CD14-positive monocyte (primary cell): Measurements from ENCODE around the gene DAW1. TPM values are rescaled to one million over a fixed set of nuclear protein-coding genes. Genes with fewer than 3 reads are reported as not detected.
"Not testable (repeated sequence)": the region's sequence is repeated elsewhere in the genome, so short reads cannot be mapped to it uniquely, and the experiment has no call there.

Experiments used
- DNase-seq, 3 donors: peaks; one replicate each; pipeline ENCODE4 v3.0.0-alpha.2; 2011 to 2022
- H2AFZ ChIP-seq: 2 replicates; pipeline ENCODE4 v1.6.0; 2012; ENCODE audit warnings: mild to moderate bottlenecking, low read depth, low read length, inconsistent platforms; ENCODE audit not compliant: insufficient read depth, poor library complexity, severe bottlenecking
- H3K27ac ChIP-seq, 2 donors: 1 replicate in 1 of 2; 2 replicates in 1 of 2; pipeline ENCODE4 v1.5.1; 2012 to 2013; ENCODE audit warnings: low read length in 2 of 2, control low read depth in 1 of 2, inconsistent platforms in 1 of 2, low read depth in 1 of 2, mild to moderate bottlenecking in 1 of 2
- H3K27me3 ChIP-seq, 2 donors: one replicate each; pipeline versions ENCODE4 v1.6.0 to v1.6.1; 2011 to 2013; ENCODE audit warnings: low read length in 2 of 2; ENCODE audit not compliant: control insufficient read depth in 2 of 2, insufficient read depth in 2 of 2
- H3K36me3 ChIP-seq, 2 donors: replicated peaks in 1 of 2; 1 replicate in 1 of 2; 2 replicates in 1 of 2; pipeline versions ENCODE4 v1.5.1 to v1.6.1; 2012 to 2013; ENCODE audit warnings: low read length in 2 of 2, control low read depth in 1 of 2, inconsistent platforms in 1 of 2, mild to moderate bottlenecking in 1 of 2; ENCODE audit not compliant: insufficient read depth in 2 of 2, control insufficient read depth in 1 of 2
- H3K4me1 ChIP-seq, 2 donors: 1 replicate in 1 of 2; 2 replicates in 1 of 2; pipeline versions ENCODE4 v1.5.1 to v1.6.1; 2012 to 2013; ENCODE audit warnings: low read length in 2 of 2, control low read depth in 1 of 2, inconsistent platforms in 1 of 2, mild to moderate bottlenecking in 1 of 2, moderate library complexity in 1 of 2; ENCODE audit not compliant: insufficient read depth in 2 of 2, control insufficient read depth in 1 of 2
- H3K4me2 ChIP-seq: replicated peaks from 2 replicates; pipeline ENCODE3; 2012; ENCODE audit warnings: low read length, moderate library complexity, mild to moderate bottlenecking; ENCODE audit not compliant: poor library complexity, severe bottlenecking; ENCODE audit errors: extremely low read depth
- H3K4me3 ChIP-seq, 3 experiments: fragments of 200-600 bp in 1 of 3; sonication (generic) in 1 of 3; replicated peaks in 1 of 3; 1 replicate in 2 of 3; 2 replicates in 1 of 3; pipeline ENCODE4 v1.5.1; 2011 to 2013; ENCODE audit warnings: low read length in 3 of 3, mild to moderate bottlenecking in 3 of 3, control low read depth in 2 of 3, low read depth in 2 of 3, inconsistent platforms in 1 of 3, moderate library complexity in 1 of 3
- H3K79me2 ChIP-seq: 2 replicates; pipeline ENCODE4 v1.6.0; 2012; ENCODE audit warnings: mild to moderate bottlenecking, control low read depth, inconsistent platforms, low read length, moderate library complexity; ENCODE audit not compliant: insufficient read depth
- H3K9ac ChIP-seq: 2 replicates; pipeline ENCODE4 v1.6.0; 2017; ENCODE audit warnings: low read length, mild to moderate bottlenecking; ENCODE audit not compliant: insufficient read depth, poor library complexity, severe bottlenecking
- H3K9me3 ChIP-seq, 2 donors: replicated peaks in 1 of 2; 1 replicate in 1 of 2; 2 replicates in 1 of 2; pipeline versions ENCODE4 v1.5.1 to v1.6.1; 2012 to 2013; ENCODE audit warnings: low read length in 2 of 2, control low read depth in 1 of 2; ENCODE audit not compliant: control insufficient read depth in 1 of 2, insufficient read depth in 1 of 2
- H4K20me1 ChIP-seq: 2 replicates; pipeline ENCODE4 v1.6.0; 2012; ENCODE audit warnings: mild to moderate bottlenecking, low read length, control low read depth, moderate library complexity; ENCODE audit not compliant: insufficient read depth
- H3K27ac Mint-ChIP-seq, 7 donors: one replicate each; pipeline ENCODE4 v1.8.0; 2020; ENCODE audit warnings: mild to moderate bottlenecking in 7 of 7, mixed read lengths in 7 of 7, moderate library complexity in 6 of 7, inconsistent platforms in 2 of 7
- H3K27me3 Mint-ChIP-seq, 3 donors: one replicate each; pipeline ENCODE4 v1.8.0; 2021 to 2022; ENCODE audit warnings: low read depth in 3 of 3, mild to moderate bottlenecking in 3 of 3, mixed read lengths in 3 of 3, moderate library complexity in 3 of 3, inconsistent platforms in 1 of 3
- H3K36me3 Mint-ChIP-seq, 2 donors: one replicate each; pipeline ENCODE4 v1.8.0; 2020; ENCODE audit warnings: mixed read lengths in 2 of 2, inconsistent platforms in 1 of 2, mild to moderate bottlenecking in 1 of 2
- H3K4me1 Mint-ChIP-seq: one replicate; pipeline ENCODE4 v1.8.0; 2020; ENCODE audit warnings: mild to moderate bottlenecking, mixed read lengths
- H3K4me3 Mint-ChIP-seq, 2 donors: one replicate each; pipeline ENCODE4 v1.8.0; 2020; ENCODE audit warnings: mild to moderate bottlenecking in 2 of 2, mixed read lengths in 2 of 2, moderate library complexity in 1 of 2
- H3K9me3 Mint-ChIP-seq, 7 donors: one replicate each; pipeline ENCODE4 v1.8.0; 2020 to 2022; ENCODE audit warnings: mixed read lengths in 7 of 7, mild to moderate bottlenecking in 6 of 7, moderate library complexity in 6 of 7, inconsistent platforms in 2 of 7
- CTCF ChIP-seq: fragments of 200-600 bp; IDR thresholded peaks from one replicate; pipeline ENCODE4 v1.8.0; 2022; ENCODE audit warnings: antibody characterized with exemption, mild to moderate bottlenecking
- WGBS: methylation state at CpG from one replicate; pipeline ENCODE4 v1.1.5; 2013; ENCODE audit warnings: missing lambda C conversion rate; ENCODE audit not compliant: insufficient coverage; 5-methylcytosine and 5-hydroxymethylcytosine counted together
- intact Hi-C, 2 donors: fragments of 100-400 bp; cut with micrococcal nuclease; formaldehyde crosslinking; loops; one replicate each; pipeline versions ENCODE4 v1.15.0 to v1.15.1; 2023
- polyA plus RNA-seq, 3 donors: library from polyadenylated mRNA; depleted of rRNA in 1 of 3; unstranded in 2 of 3; stranded (reverse) in 1 of 3; fragments of 300-500 nt in 2 of 3; fragments of >200 nt in 1 of 3; fragmentation: Illumina TruSeq in 2 of 3; gene quantifications; 1 replicate in 2 of 3; 2 replicates in 1 of 3; pipeline ENCODE4 v1.2.3, GENCODE V29; 2012 to 2021

The DAW1 gene
- polyA plus RNA-seq, 3 donors, result not detected

- Histone ChIP-seq H3K4me3 (no peak overlapping the region), H3K4me1 (peaks cover 26 to 27% of the 10 kb centered on the region in 2 donors), H3K36me3 (no peaks in the 10 kb centered on the region), H3K9ac (no peak overlapping the region), H3K27ac (peak overlapping the region in 1 of 2 donors; percentile 21), H3K79me2 (no peaks in the 10 kb centered on the region), H3K27me3 (no peaks in the 10 kb centered on the region), H2AFZ (no peak overlapping the region), H3K9me3 (no peaks in the 10 kb centered on the region), H4K20me1 (no peaks in the 10 kb centered on the region), H3K4me2 (peak overlapping the region; percentile 6)
- DNase-seq, result peak; percentile 36 to 73 (median 59)
- TF ChIP-seq CTCF, result no peak
- H3K27ac Mint-ChIP-seq, result peak overlapping the region; percentile 11 to 90 (median 64)
- intact Hi-C loops, result no loop called here
- H3K9me3 Mint-ChIP-seq, result peaks cover 0 to 10% (median 2%) of the 10 kb centered on the region in 7 donors
- peaks cover 22% of the 10 kb centered on the region for H3K4me1 Mint-ChIP-seq
- peak overlapping the region in 1 of 2 donors; percentile 49 for H3K4me3 Mint-ChIP-seq
- WGBS, result 86% methylated on average over 1 of the region's 5 CpGs
- no peaks in the 10 kb centered on the region for H3K36me3 Mint-ChIP-seq
- peaks cover 2 to 5% (median 2%) of the 10 kb centered on the region in 3 donors for H3K27me3 Mint-ChIP-seq
Measured at GRCh38 chr2:227834916-227835650, 36.3 kb upstream of the DAW1 start.

- peak overlapping the region; percentile 10 to 92 (median 76) for H3K27ac Mint-ChIP-seq
- H3K36me3 Mint-ChIP-seq, result not testable (repeated sequence)
- DNase-seq, result peak; percentile 49 to 88 (median 66)
Measured at GRCh38 chr2:227839339-227840129, 31.9 kb upstream of the DAW1 start.

More at GRCh38 chr2:227839339-227840129, 31.9 kb upstream of the DAW1 start:
- H3K4me3 ChIP-seq, H3K27me3 ChIP-seq, H3K9me3 ChIP-seq, H4K20me1 ChIP-seq, H2AFZ ChIP-seq, H3K79me2 ChIP-seq, intact Hi-C loops, H3K36me3 ChIP-seq, H3K27me3 Mint-ChIP-seq, H3K9ac ChIP-seq: not testable (repeated sequence)
- 58% methylated on average over 7 of the region's 7 CpGs for WGBS
- H3K4me3 Mint-ChIP-seq, result peak overlapping the region in 1 of 2 donors; percentile 48
- H3K4me1 Mint-ChIP-seq, result peaks cover 23% of the 10 kb centered on the region
- Histone ChIP-seq H3K4me2 (peak overlapping the region; percentile 19), H3K27ac (peak overlapping the region in 1 of 2 donors; percentile 26), H3K4me1 (peaks cover 22 to 24% of the 10 kb centered on the region in 2 donors)
- peaks cover 0 to 10% (median 3%) of the 10 kb centered on the region in 7 donors for H3K9me3 Mint-ChIP-seq
